Sigmoid colon (tissue), 7 donors: ENCODE measurements around the gene PSMD8. TPM values are rescaled to one million over a fixed set of nuclear protein-coding genes. Genes with fewer than 3 reads are reported as not detected.

Experiments
- DNase-seq: peaks from one replicate; pipeline ENCODE4 v3.0.0-alpha.2; 2019
- H3K27ac ChIP-seq, 4 donors: fragments of 200-600 bp; sonication (generic); one replicate each; pipeline ENCODE4 v1.5.1; 2016 to 2019; ENCODE audit warnings: mild to moderate bottlenecking in 1 of 4
- H3K27me3 ChIP-seq, 3 donors: fragments of 200-600 bp; sonication (generic); one replicate each; pipeline ENCODE4 v1.5.1; 2019; ENCODE audit warnings: mild to moderate bottlenecking in 1 of 3
- H3K36me3 ChIP-seq, 4 donors: fragments of 200-600 bp; sonication (generic); one replicate each; pipeline ENCODE4 v1.5.1; 2016 to 2019
- H3K4me1 ChIP-seq, 4 donors: fragments of 200-600 bp; sonication (generic); one replicate each; pipeline ENCODE4 v1.5.1; 2017 to 2019
- H3K4me3 ChIP-seq, 4 donors: fragments of 200-600 bp; sonication (generic); one replicate each; pipeline ENCODE4 v1.5.1; 2017 to 2019; ENCODE audit warnings: mild to moderate bottlenecking in 2 of 4, moderate library complexity in 1 of 4
- H3K9me3 ChIP-seq, 4 donors: fragments of 200-600 bp in 3 of 4; sonication (generic) in 3 of 4; one replicate each; pipeline versions ENCODE4 v1.5.1 to v1.6.1; 2013 to 2019
- EP300 ChIP-seq, 4 donors: sonication (generic); formaldehyde crosslinking; IDR thresholded peaks; one replicate each; pipeline ENCODE4 v1.6.1; 2017; ENCODE audit warnings: antibody characterized with exemption in 4 of 4
- POLR2A ChIP-seq, 2 donors: fragments of 450-650 bp; IDR thresholded peaks; one replicate each; pipeline ENCODE4 v1.6.1; 2016; ENCODE audit warnings: antibody characterized with exemption in 2 of 2, mild to moderate bottlenecking in 2 of 2, moderate library complexity in 2 of 2
- POLR2AphosphoS5 ChIP-seq, 4 donors: sonication (generic); formaldehyde crosslinking; IDR thresholded peaks; one replicate each; pipeline ENCODE4 v1.6.1; 2017; ENCODE audit warnings: antibody characterized with exemption in 4 of 4
- WGBS, 2 donors: extraction: QIAGEN DNeasy Blood & Tissue Kit; methylation state at CpG; one replicate each; pipeline ENCODE4 v1.1.7; 2013; 5-methylcytosine and 5-hydroxymethylcytosine counted together
- intact Hi-C: fragments of 100-400 bp; cut with DNase I; formaldehyde crosslinking; loops from one replicate; pipeline ENCODE4 v1.15.1; 2023
- polyA plus RNA-seq, 3 donors: library from polyadenylated mRNA; stranded (reverse); fragments of 200-250 nt; gene quantifications; one replicate each; pipeline ENCODE4 v1.2.3, GENCODE V29; 2013
- total RNA-seq, 4 donors: library from RNA; depleted of rRNA; stranded (reverse); fragments of >200 nt; gene quantifications; one replicate each; pipeline ENCODE4 v1.1.0, GENCODE V29; 2016
- TF ChIP-seq, protein P1 (sequence below), 4 experiments: fragments of 450-650 bp in 3 of 4; fragments of 200-600 bp in 1 of 4; IDR thresholded peaks; one replicate each; pipeline ENCODE4 v1.5.1; 2016 to 2019; ENCODE audit warnings: antibody characterized with exemption in 4 of 4, mild to moderate bottlenecking in 3 of 4, moderate library complexity in 2 of 4
- donor health status: healthy with polysubstance abuse.
- donor health status: Bipolar disorder and iron deficiency.
- donor health status: healthy.

PSMD8 gene
- total and polyA plus RNA-seq, 7 donors: 125 to 271 (median 147) TPM

DNA sequence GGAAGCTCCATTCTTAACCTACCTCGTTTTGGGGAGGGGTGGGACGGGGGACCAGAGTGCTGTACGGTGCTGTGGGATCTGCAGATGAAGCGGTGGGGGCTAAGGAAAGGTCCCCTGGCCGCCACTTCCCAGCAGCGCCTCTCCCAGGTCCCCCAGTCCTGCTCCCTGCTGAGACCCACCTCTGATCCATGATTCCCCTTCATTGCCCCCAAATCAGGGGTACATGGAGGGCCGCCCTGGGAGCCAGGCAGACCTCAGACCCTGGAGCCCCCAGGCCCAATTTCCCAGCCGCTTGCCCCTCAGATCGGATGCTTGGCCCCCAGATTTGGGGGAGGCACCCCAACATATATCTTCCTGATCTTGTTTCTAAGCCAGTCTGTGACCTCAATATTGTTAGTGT is 24.7 kb downstream of the PSMD8 start:
- H3K9me3 ChIP-seq: no peaks in the 10 kb centered on the region
- H3K4me1 ChIP-seq: peaks cover 0 to 12% (median 6%) of the 10 kb centered on the region in 4 donors
- no peak for DNase-seq
- H3K27ac ChIP-seq: no peak overlapping the region
- no peak for TF ChIP-seq EP300 (IDR thresholded peaks at IDR 0.05)
- no peak for TF ChIP-seq POLR2A (IDR thresholded peaks at IDR 0.05)
- TF ChIP-seq, protein P1, sequence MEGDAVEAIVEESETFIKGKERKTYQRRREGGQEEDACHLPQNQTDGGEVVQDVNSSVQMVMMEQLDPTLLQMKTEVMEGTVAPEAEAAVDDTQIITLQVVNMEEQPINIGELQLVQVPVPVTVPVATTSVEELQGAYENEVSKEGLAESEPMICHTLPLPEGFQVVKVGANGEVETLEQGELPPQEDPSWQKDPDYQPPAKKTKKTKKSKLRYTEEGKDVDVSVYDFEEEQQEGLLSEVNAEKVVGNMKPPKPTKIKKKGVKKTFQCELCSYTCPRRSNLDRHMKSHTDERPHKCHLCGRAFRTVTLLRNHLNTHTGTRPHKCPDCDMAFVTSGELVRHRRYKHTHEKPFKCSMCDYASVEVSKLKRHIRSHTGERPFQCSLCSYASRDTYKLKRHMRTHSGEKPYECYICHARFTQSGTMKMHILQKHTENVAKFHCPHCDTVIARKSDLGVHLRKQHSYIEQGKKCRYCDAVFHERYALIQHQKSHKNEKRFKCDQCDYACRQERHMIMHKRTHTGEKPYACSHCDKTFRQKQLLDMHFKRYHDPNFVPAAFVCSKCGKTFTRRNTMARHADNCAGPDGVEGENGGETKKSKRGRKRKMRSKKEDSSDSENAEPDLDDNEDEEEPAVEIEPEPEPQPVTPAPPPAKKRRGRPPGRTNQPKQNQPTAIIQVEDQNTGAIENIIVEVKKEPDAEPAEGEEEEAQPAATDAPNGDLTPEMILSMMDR (IDR thresholded peaks at IDR 0.05): no peak
- TF ChIP-seq POLR2AphosphoS5 (IDR thresholded peaks at IDR 0.05): no peak
- peaks cover 22 to 71% (median 61%) of the 10 kb centered on the region in 3 donors for H3K27me3 ChIP-seq
- WGBS, 2 donors: 63 to 65% methylated on average over 9 of the region's 9 CpGs
- intact Hi-C loops: no loop called here
- no peaks in the 10 kb centered on the region for H3K36me3 ChIP-seq
- no peak overlapping the region for H3K4me3 ChIP-seq

DNA sequence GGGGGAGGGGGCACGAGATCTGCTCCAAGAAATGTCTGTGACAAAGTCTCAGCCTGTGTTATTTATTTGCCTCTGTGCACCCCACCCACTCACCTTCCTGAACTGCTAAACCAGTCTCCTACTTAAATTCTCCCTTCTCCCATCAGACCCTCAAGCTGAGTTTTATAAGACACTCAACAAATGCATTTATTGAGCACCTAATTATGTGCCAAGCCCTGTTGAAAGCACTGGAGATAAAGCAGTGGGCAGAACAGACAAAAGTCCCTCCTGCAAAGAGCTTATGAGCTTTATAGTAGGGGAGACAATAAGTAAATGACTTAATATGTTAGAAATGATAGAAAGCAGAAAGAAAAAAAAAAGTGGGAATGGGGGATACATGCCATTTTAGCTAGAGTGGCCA is 25.2 kb downstream of the PSMD8 start:
- Histone ChIP-seq H3K36me3 (no peaks in the 10 kb centered on the region), H3K4me1 (peaks cover 0 to 15% (median 7%) of the 10 kb centered on the region in 4 donors), H3K9me3 (no peaks in the 10 kb centered on the region), H3K27ac (no peak overlapping the region), H3K27me3 (peaks cover 22 to 67% (median 57%) of the 10 kb centered on the region in 3 donors), H3K4me3 (no peak overlapping the region)
- 66 to 79% methylated on average over 1 of the region's 1 CpG for WGBS, 2 donors
- DNase-seq: no peak
- intact Hi-C loops: no loop called here
- TF ChIP-seq, protein P1 (IDR thresholded peaks at IDR 0.05): no peak
- TF ChIP-seq EP300 (IDR thresholded peaks at IDR 0.05) (no peak), POLR2A (IDR thresholded peaks at IDR 0.05) (no peak), POLR2AphosphoS5 (IDR thresholded peaks at IDR 0.05) (no peak)

DNA sequence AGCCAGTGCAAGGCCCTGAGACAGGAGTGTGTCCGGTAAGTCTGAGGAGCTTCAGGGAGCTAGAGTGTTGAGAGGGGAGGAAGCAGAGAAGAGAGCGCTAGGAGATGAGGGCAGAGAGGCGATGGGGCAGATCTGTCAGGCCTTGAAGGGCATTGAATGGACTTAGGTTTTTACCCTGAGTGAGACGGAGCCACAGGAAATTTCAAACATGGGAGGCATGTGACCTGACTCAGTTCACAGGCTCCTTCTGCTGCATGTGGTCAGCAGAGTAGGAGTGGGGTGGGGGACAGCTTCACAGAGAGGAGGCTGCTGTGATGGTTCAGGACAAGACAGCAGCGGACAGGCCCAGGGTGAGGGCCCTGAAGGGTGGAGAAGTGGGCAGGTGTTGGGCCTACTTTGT is 26.0 kb downstream of the PSMD8 start:
- intact Hi-C loops: loop anchor here (5.0 kb wide), 1 partner anchor 217 kb away; the partner anchor contains the start of genes EIF3K and MAP4K1
- Histone ChIP-seq H3K36me3 (no peaks in the 10 kb centered on the region), H3K27me3 (peaks cover 21 to 59% (median 49%) of the 10 kb centered on the region in 3 donors), H3K9me3 (no peaks in the 10 kb centered on the region), H3K4me3 (no peak overlapping the region), H3K4me1 (peaks cover 0 to 15% (median 7%) of the 10 kb centered on the region in 4 donors), H3K27ac (no peak overlapping the region)
- TF ChIP-seq, protein P1 (IDR thresholded peaks at IDR 0.05): no peak
- TF ChIP-seq POLR2AphosphoS5 (IDR thresholded peaks at IDR 0.05): no peak
- no peak for TF ChIP-seq POLR2A (IDR thresholded peaks at IDR 0.05)
- DNase-seq: no peak
- WGBS, 2 donors: 86 to 89% methylated on average over 5 of the region's 5 CpGs

DNA sequence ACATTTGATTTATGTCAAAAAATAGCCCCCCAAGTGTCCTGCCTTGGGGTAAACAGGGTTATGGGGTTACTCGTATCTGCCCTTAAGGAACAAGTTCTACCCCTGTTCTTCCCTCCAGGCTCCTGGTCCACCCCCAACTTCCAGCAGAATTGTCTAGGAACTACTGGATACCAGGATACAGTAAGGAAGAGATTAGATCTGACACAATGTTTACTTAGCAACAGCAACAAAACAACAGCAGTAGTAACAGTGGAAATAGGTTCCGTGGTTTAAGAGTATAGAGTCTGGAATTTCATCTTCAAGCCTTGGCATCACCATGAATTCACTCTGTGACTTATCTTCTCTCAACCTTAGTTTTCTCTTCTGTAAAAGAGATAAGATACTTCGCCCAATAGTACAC is 26.8 kb downstream of the PSMD8 start:
- TF ChIP-seq, protein P1 (IDR thresholded peaks at IDR 0.05): no peak
- TF ChIP-seq POLR2A (IDR thresholded peaks at IDR 0.05): no peak
- Histone ChIP-seq H3K4me1 (peaks cover 0 to 15% (median 7%) of the 10 kb centered on the region in 4 donors), H3K9me3 (no peaks in the 10 kb centered on the region), H3K36me3 (peaks cover 0 to under 1% (median 0%) of the 10 kb centered on the region in 4 donors), H3K4me3 (no peak overlapping the region), H3K27ac (no peak overlapping the region), H3K27me3 (peaks cover 14 to 51% (median 43%) of the 10 kb centered on the region in 3 donors)
- WGBS, 2 donors: 49 to 75% methylated on average over 3 of the region's 3 CpGs
- no peak for DNase-seq
- intact Hi-C loops: loop anchor here (5.0 kb wide), 1 partner anchor 216 kb away; the partner anchor contains the start of genes EIF3K and MAP4K1

DNA sequence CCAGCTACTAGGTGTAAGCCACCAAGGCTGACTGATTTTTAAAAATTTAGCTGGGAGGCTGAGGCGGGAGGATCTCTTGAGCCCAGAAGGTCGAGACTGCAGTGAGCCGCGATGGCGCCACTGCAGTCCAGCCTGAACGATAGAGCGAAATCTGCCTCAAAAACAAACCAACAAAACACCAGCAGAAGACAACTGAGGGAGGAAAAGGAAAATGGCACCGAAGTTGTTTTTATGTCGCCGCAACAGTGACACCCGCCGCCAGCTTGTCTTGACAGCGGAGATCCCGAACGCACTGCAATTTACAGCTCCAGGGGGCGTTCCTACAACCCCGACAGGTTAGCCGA is 28.2 kb downstream of the PSMD8 start:
- Histone ChIP-seq H3K36me3 (peaks cover 0 to 15% (median 8%) of the 10 kb centered on the region in 4 donors), H3K4me1 (peaks cover 0 to 15% (median 7%) of the 10 kb centered on the region in 4 donors), H3K9me3 (no peaks in the 10 kb centered on the region), H3K4me3 (peak overlapping the region; percentile 64 to 98 (median 76)), H3K27ac (peak overlapping the region in 3 of 4 donors; percentile 24 to 87 (median 58)), H3K27me3 (peaks cover 14 to 36% (median 34%) of the 10 kb centered on the region in 3 donors)
- no peak for DNase-seq
- WGBS, 2 donors: 3 to 4% methylated on average over 18 of the region's 18 CpGs
- no peak for TF ChIP-seq POLR2A (IDR thresholded peaks at IDR 0.05)
- no peak for TF ChIP-seq EP300 (IDR thresholded peaks at IDR 0.05)
- TF ChIP-seq, protein P1 (IDR thresholded peaks at IDR 0.05): no peak
- no peak for TF ChIP-seq POLR2AphosphoS5 (IDR thresholded peaks at IDR 0.05)
- intact Hi-C loops: loop anchor here (5.0 kb wide), 1 partner anchor 215 kb away; the partner anchor contains the start of genes EIF3K and MAP4K1
